ENCODE measurements around the gene TSPAN18.

TSPAN18 gene

DNA sequence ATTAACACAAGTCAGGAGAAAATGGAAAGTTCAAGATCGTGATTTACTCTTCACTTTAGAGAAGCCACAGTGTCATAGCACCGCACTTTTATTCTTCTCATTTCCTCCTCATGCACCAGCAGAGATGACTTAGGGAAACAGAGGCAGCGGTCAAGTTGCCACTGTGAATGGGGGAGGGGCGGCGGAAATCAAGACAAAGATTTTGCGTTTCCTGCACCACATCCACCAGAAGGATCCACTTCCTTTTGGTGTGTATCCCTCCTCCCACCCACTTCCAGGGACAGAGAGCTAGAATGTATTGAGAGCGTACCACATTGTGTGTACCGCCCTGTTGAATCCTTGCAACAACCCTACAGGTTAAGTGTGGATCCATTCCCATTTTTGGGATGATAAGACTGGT, 21.8 kb downstream of the TSPAN18 start:
- Histone ChIP-seq H3K27ac (ENCODE audit: low read depth, low read length) (no peak overlapping the region), H3K4me2 (ENCODE audit: low read length) (no peak overlapping the region), H4K20me1 (ENCODE audit: control insufficient read depth, insufficient read depth, low read depth, low read length) (no peaks in the 10 kb centered on the region), H3K9me2 (replicated peaks; ENCODE audit: control insufficient read depth, low read length) (no peaks in the 10 kb centered on the region), H3K9me3 (ENCODE audit: control insufficient read depth, insufficient read depth, low read length) (no peaks in the 10 kb centered on the region), H3K36me3 (ENCODE audit: control insufficient read depth, low read length) (no peaks in the 10 kb centered on the region), H3K4me1 (ENCODE audit: control insufficient read depth, low read length) (no peaks in the 10 kb centered on the region), H3F3A (ENCODE audit: control insufficient read depth, insufficient read depth) (no peaks in the 10 kb centered on the region), H3K27me3 (ENCODE audit: control insufficient read depth, low read length) (no peaks in the 10 kb centered on the region), H3K79me2 (ENCODE audit: control insufficient read depth, low read length) (no peaks in the 10 kb centered on the region), H3K4me3 (ENCODE audit: low read length) (no peak overlapping the region)
- TF ChIP-seq EZH2phosphoT487 (IDR thresholded peaks at IDR 0.05; ENCODE audit: borderline replicate concordance, low read length): no peak
- TF ChIP-seq, protein P1, sequence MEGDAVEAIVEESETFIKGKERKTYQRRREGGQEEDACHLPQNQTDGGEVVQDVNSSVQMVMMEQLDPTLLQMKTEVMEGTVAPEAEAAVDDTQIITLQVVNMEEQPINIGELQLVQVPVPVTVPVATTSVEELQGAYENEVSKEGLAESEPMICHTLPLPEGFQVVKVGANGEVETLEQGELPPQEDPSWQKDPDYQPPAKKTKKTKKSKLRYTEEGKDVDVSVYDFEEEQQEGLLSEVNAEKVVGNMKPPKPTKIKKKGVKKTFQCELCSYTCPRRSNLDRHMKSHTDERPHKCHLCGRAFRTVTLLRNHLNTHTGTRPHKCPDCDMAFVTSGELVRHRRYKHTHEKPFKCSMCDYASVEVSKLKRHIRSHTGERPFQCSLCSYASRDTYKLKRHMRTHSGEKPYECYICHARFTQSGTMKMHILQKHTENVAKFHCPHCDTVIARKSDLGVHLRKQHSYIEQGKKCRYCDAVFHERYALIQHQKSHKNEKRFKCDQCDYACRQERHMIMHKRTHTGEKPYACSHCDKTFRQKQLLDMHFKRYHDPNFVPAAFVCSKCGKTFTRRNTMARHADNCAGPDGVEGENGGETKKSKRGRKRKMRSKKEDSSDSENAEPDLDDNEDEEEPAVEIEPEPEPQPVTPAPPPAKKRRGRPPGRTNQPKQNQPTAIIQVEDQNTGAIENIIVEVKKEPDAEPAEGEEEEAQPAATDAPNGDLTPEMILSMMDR (IDR thresholded peaks at IDR 0.05; ENCODE audit: low read depth, low read length, poor library complexity, severe bottlenecking): no peak

DNA sequence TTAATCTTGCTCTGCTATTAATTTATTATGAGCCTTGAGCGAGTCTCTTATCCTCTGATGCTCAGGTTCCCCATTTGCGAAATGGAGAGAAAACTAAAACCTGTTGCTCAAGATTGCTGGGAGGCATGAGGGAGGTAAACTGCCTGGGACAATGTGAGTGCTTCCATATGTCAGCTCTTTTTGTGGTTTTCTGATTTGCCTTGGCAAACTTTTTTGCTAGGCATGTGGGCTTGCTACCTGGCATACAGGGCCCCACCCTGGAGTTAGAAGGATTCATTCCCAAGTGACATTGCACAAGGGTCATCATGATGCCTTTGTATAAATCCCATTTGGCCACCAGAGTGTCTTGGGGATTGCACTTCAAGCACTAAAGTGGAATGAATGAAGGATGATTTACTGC, 22.4 kb downstream of the TSPAN18 start:
- Histone ChIP-seq H3K4me1 (ENCODE audit: control insufficient read depth, low read length) (no peaks in the 10 kb centered on the region), H3K27ac (ENCODE audit: low read depth, low read length) (no peak overlapping the region), H3K27me3 (ENCODE audit: control insufficient read depth, low read length) (no peaks in the 10 kb centered on the region), H3F3A (ENCODE audit: control insufficient read depth, insufficient read depth) (no peaks in the 10 kb centered on the region), H3K36me3 (ENCODE audit: control insufficient read depth, low read length) (no peaks in the 10 kb centered on the region), H3K79me2 (ENCODE audit: control insufficient read depth, low read length) (no peaks in the 10 kb centered on the region), H3K4me2 (ENCODE audit: low read length) (no peak overlapping the region), H3K9me2 (replicated peaks; ENCODE audit: control insufficient read depth, low read length) (no peaks in the 10 kb centered on the region), H4K20me1 (ENCODE audit: control insufficient read depth, insufficient read depth, low read depth, low read length) (no peaks in the 10 kb centered on the region), H3K9me3 (ENCODE audit: control insufficient read depth, insufficient read depth, low read length) (no peaks in the 10 kb centered on the region), H3K4me3 (ENCODE audit: low read length) (no peak overlapping the region)
- TF ChIP-seq EZH2phosphoT487 (IDR thresholded peaks at IDR 0.05; ENCODE audit: borderline replicate concordance, low read length): no peak
- TF ChIP-seq, protein P1 (IDR thresholded peaks at IDR 0.05; ENCODE audit: low read depth, low read length, poor library complexity, severe bottlenecking): no peak

DNA sequence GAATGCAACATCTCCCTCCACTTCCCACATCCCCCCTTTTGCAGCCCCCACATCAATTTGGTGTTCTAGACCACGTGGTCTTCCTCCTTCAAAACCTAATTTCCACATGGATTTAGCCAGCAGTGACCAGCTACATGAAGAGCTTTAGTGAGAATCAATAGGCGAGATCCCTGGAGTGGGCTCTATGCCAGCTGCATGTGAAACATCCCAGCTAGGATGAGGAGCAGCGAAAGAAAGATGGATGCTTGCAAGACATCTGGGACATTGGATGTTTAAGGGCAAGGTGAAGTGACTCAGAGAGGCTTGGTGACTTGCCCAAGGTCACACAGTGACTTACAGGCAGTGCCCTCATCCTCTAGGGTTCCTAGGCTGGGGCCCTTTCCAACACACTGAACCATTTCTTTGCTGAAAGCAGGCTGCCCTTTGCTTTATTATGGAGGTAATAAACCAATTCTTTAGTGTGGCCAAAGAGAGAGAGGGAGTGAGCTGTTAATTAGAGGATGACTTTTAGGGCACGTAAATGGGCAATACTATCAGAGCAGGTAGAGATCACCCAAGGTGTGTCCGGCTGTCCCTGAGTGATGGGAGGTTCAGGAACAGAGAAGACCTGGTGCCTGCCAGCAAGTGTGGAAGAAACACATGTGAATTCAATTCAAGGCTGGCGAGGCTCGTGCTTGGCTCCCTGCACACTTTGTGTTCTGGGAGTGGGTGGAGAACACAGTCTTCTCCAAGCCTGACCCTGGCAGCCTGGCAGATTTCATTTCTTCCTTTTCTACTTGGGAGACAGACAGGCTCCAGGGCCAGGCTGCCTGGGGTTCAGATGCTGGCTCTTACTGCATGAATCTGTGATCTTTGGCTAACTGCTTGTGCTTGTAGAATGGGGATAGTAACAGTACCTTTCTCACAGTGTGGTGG, 24.0 kb downstream of the TSPAN18 start:
- Histone ChIP-seq H3K9me2 (replicated peaks; ENCODE audit: control insufficient read depth, low read length) (no peaks in the 10 kb centered on the region), H3K4me1 (ENCODE audit: control insufficient read depth, low read length) (no peaks in the 10 kb centered on the region), H3K36me3 (ENCODE audit: control insufficient read depth, low read length) (no peaks in the 10 kb centered on the region), H3K27me3 (ENCODE audit: control insufficient read depth, low read length) (no peaks in the 10 kb centered on the region), H4K20me1 (ENCODE audit: control insufficient read depth, insufficient read depth, low read depth, low read length) (no peaks in the 10 kb centered on the region), H3F3A (ENCODE audit: control insufficient read depth, insufficient read depth) (no peaks in the 10 kb centered on the region), H3K27ac (ENCODE audit: low read depth, low read length) (no peak overlapping the region), H3K79me2 (ENCODE audit: control insufficient read depth, low read length) (no peaks in the 10 kb centered on the region), H3K4me3 (ENCODE audit: low read length) (no peak overlapping the region), H3K9me3 (ENCODE audit: control insufficient read depth, insufficient read depth, low read length) (no peaks in the 10 kb centered on the region), H3K4me2 (ENCODE audit: low read length) (no peak overlapping the region)
- no peak for TF ChIP-seq EZH2phosphoT487 (IDR thresholded peaks at IDR 0.05; ENCODE audit: borderline replicate concordance, low read length)
- TF ChIP-seq, protein P1 (IDR thresholded peaks at IDR 0.05; ENCODE audit: low read depth, low read length, poor library complexity, severe bottlenecking): no peak

Measured in DOHH2 (cell line).